Panc1 (cell line): ENCODE results near the gene ATP6V1B1.

Source experiments
- CTCF ChIP-seq: fragments of 450-650 bp; IDR thresholded peaks from 2 replicates; pipeline ENCODE4 v1.5.1; 2017; ENCODE audit warnings: mild to moderate bottlenecking
- POLR2AphosphoS5 ChIP-seq: IDR thresholded peaks from 2 replicates; pipeline ENCODE4 v1.6.1; 2012; ENCODE audit warnings: mild to moderate bottlenecking, low read depth, low read length, moderate library complexity
- TCF7L2 ChIP-seq: IDR thresholded peaks from 2 replicates; pipeline ENCODE4 v1.6.1; 2011; ENCODE audit warnings: mild to moderate bottlenecking, low read depth, low read length, inconsistent platforms

- TF ChIP-seq CTCF, result no peak
- TF ChIP-seq TCF7L2, result no peak
- no peak for TF ChIP-seq POLR2AphosphoS5
These were observed 63.7 kb downstream of the ATP6V1B1 start for GRCh38 chr2:70999362-70999761.
